H1 (cell line): ENCODE results near the gene VSIG10L2. TPM values are rescaled to one million over a fixed set of nuclear protein-coding genes. Genes with fewer than 3 reads are reported as not detected.

Experiments used
- JUN ChIP-seq: IDR thresholded peaks from 2 replicates; pipeline ENCODE4 v1.6.1; 2011; ENCODE audit warnings: low read depth, mild to moderate bottlenecking, improper control_type of control experiment, low read length
- JUND ChIP-seq: IDR thresholded peaks from 2 replicates; pipeline ENCODE4 v1.6.1; 2011; ENCODE audit warnings: mild to moderate bottlenecking, improper control_type of control experiment, low read length
- SAP30 ChIP-seq: fragments of 300-600 bp; sonication (generic); IDR thresholded peaks from 2 replicates; pipeline ENCODE4 v1.7.1; 2012; ENCODE audit warnings: low read length, moderate library complexity, mild to moderate bottlenecking, inconsistent platforms; ENCODE audit not compliant: insufficient read depth, insufficient replicate concordance
- SP1 ChIP-seq: IDR thresholded peaks from 2 replicates; pipeline ENCODE4 v1.6.1; 2011; ENCODE audit warnings: low read depth, low read length
- TCF12 ChIP-seq: IDR thresholded peaks from 2 replicates; pipeline ENCODE4 v1.6.1; 2011; ENCODE audit warnings: low read depth, mild to moderate bottlenecking, low read length
- polyA plus RNA-seq, 7 experiments: library from polyadenylated mRNA; depleted of rRNA in 3 of 7; stranded (reverse) in 5 of 7; unstranded in 2 of 7; fragments of >200 nt in 5 of 7; fragments of 200-250 nt in 2 of 7; gene quantifications; 1 replicate in 5 of 7; 2 replicates in 1 of 7; 4 replicates in 1 of 7; pipeline versions ENCODE4 v1.2.1 to v1.2.3, GENCODE V29; 2011 to 2013; ENCODE audit warnings: missing spikeins in 2 of 7, mixed read lengths in 2 of 7
- total RNA-seq: library from RNA; stranded (reverse); fragmentation: NEBNext Ultra II Directional; extraction: Animal tissue kit (Norgen Biotek cat#: 25700); gene quantifications from 2 replicates; pipeline ENCODE4 v1.2.1, GENCODE V29; 2021

Gene VSIG10L2
- total and polyA plus RNA-seq, 2 of the 8 experiments (the other 6 are each of a cell fraction or from before 2014, with no cell fraction given): not detected

- TF ChIP-seq JUND (no peak), SAP30 (no peak), JUN (no peak), TCF12 (no peak), SP1 (no peak)
Observed at GRCh38 chr11:125978181-125978716, 32.4 kb downstream of the VSIG10L2 start (continued).
